GM23338 (cell line): Measurements from ENCODE around the gene TPM3.
"Not testable (repeated sequence)": the region's sequence is repeated elsewhere in the genome, so short reads cannot be mapped to it uniquely, and the experiment has no call there.

Experiments used
- EZH2 ChIP-seq: fragments of 200-600 bp; sonication (generic); IDR thresholded peaks from one replicate; pipeline ENCODE4 v1.8.0; 2017; ENCODE audit warnings: antibody characterized with exemption, mild to moderate bottlenecking, low read depth; ENCODE audit not compliant: unreplicated experiment
- EZH2phosphoT487 ChIP-seq: fragments of 200-600 bp; sonication (generic); IDR thresholded peaks from one replicate; pipeline ENCODE4 v1.8.1; 2018; ENCODE audit warnings: antibody characterized with exemption; ENCODE audit not compliant: unreplicated experiment
- POLR2AphosphoS5 ChIP-seq: IDR thresholded peaks from 2 replicates; pipeline ENCODE4 v1.6.1; 2016; ENCODE audit warnings: antibody characterized with exemption, low read depth
- TF ChIP-seq, protein P1 (sequence below), 2 experiments: fragments of 200-600 bp in 1 of 2; sonication (generic) in 1 of 2; conservative IDR thresholded peaks; 2 replicates each; pipeline versions ENCODE4 v1.5.1 to v1.6.1; 2016 to 2017; ENCODE audit warnings: antibody characterized with exemption in 2 of 2, low read depth in 2 of 2, mild to moderate bottlenecking in 2 of 2, moderate library complexity in 1 of 2

DNA sequence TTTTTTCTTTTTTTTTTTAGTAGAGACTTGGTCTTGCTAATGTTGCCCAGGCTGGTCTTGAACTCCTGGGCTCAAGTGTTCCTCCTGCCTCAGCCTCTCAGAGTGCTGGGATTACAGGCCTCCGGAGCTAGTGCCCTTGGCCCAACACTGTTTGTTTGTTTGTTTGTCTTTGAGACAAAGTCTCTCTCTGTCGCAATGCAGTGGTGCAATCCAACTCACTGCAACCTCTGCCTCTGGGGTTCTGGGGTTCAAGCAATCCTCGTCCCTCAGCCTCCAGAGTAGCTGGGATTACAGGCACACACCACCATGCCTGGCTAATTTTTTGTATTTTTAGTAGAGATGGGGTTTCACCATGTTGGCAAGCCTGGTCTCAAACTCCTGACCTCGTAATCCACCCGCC, 44.4 kb downstream of the TPM3 start:
- TF ChIP-seq EZH2phosphoT487, POLR2AphosphoS5, EZH2: not testable (repeated sequence)
- TF ChIP-seq, protein P1, sequence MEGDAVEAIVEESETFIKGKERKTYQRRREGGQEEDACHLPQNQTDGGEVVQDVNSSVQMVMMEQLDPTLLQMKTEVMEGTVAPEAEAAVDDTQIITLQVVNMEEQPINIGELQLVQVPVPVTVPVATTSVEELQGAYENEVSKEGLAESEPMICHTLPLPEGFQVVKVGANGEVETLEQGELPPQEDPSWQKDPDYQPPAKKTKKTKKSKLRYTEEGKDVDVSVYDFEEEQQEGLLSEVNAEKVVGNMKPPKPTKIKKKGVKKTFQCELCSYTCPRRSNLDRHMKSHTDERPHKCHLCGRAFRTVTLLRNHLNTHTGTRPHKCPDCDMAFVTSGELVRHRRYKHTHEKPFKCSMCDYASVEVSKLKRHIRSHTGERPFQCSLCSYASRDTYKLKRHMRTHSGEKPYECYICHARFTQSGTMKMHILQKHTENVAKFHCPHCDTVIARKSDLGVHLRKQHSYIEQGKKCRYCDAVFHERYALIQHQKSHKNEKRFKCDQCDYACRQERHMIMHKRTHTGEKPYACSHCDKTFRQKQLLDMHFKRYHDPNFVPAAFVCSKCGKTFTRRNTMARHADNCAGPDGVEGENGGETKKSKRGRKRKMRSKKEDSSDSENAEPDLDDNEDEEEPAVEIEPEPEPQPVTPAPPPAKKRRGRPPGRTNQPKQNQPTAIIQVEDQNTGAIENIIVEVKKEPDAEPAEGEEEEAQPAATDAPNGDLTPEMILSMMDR (conservative IDR thresholded peaks at IDR 0.05; ENCODE audit: low read depth in 2 of 2) = not testable (repeated sequence)
